ENCODE results near the gene KMT2B.

The KMT2B gene

GRCh38 chr19:35780058-35780457, 62.3 kb downstream of the KMT2B start:
- DNase-seq (ENCODE audit: low read depth in 3 of 3), result no peak

GRCh38 chr19:35780717-35781116, 62.9 kb downstream of the KMT2B start:
- no peak for DNase-seq (ENCODE audit: low read depth in 3 of 3)

GRCh38 chr19:35781650-35782049, 63.8 kb downstream of the KMT2B start:
- DNase-seq (ENCODE audit: low read depth in 3 of 3), result no peak

DNA sequence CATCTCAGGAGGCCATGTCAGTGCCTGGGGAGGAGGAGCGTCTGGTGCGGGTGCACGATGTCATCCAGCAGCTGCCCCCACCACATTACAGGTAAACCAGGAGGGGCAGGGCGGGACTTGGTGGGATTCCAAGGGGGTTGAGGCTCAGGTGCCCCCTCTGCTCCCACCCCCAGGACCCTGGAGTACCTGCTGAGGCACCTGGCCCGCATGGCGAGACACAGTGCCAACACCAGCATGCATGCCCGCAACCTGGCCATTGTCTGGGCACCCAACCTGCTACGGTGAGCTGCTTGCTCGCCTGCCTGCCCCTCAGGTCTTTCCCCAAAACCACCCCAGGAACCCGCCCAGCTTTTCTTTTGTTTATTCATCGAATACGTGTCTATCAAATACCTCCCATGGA, 64.8 kb downstream of the KMT2B start:
- DNase-seq (ENCODE audit: low read depth in 3 of 3), result no peak

GRCh38 chr19:35783469-35784434, 65.9 kb downstream of the KMT2B start:
- DNase-seq (ENCODE audit: low read depth in 3 of 3), result no peak

- DNase-seq (ENCODE audit: low read depth in 3 of 3), result no peak
These were observed 66.9 kb downstream of the KMT2B start for GRCh38 chr19:35784503-35785338.

DNA sequence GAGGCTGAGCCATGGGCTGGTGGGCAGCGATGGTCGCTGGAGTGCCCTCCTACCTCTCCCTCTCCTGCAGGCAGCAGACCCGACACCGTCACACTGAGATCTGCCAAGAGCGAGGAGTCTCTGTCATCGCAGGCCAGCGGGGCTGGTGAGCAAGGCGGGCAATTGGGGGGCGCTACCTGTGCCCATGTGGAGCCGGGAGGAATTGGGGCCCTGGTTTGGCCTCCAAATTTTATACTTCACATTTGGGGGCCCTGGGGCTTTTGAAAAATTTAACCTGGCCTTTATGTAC, 67.5 kb downstream of the KMT2B start:
- DNase-seq (ENCODE audit: low read depth in 3 of 3), result no peak

DNA sequence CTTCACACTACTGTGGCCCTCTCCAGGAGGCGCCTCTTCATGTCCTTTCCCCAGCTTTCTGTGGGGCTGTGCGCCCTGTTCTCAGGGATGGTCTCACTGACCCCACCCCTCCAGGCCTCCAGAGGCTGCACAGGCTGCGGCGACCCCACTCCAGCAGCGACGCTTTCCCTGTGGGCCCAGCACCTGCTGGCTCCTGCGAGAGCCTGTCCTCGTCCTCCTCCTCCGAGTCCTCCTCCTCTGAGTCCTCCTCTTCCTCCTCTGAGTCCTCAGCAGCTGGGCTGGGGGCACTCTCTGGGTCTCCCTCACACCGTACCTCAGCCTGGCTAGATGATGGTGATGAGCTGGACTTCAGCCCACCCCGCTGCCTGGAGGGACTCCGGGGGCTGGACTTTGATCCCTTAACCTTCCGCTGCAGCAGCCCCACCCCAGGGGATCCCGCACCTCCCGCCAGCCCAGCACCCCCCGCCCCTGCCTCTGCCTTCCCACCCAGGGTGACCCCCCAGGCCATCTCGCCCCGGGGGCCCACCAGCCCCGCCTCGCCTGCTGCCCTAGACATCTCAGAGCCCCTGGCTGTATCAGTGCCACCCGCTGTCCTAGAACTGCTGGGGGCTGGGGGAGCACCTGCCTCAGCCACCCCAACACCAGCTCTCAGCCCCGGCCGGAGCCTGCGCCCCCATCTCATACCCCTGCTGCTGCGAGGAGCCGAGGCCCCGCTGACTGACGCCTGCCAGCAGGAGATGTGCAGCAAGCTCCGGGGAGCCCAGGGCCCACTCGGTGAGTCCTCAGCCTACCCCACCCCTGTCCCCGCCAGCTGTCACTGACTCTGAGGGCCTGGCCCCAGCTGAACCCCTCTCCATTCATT, 68.7 kb downstream of the KMT2B start:
- DNase-seq (ENCODE audit: low read depth in 3 of 3), result no peak

DNA sequence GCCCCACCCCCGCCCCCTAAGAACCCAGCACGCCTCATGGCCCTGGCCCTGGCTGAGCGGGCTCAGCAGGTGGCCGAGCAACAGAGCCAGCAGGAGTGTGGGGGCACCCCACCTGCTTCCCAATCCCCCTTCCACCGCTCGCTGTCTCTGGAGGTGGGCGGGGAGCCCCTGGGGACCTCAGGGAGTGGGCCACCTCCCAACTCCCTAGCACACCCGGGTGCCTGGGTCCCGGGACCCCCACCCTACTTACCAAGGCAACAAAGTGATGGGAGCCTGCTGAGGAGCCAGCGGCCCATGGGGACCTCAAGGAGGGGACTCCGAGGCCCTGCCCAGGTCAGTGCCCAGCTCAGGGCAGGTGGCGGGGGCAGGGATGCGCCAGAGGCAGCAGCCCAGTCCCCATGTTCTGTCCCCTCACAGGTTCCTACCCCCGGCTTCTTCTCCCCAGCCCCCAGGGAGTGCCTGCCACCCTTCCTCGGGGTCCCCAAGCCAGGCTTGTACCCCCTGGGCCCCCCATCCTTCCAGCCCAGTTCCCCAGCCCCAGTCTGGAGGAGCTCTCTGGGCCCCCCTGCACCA, 69.5 kb downstream of the KMT2B start:
- no peak for DNase-seq (ENCODE audit: low read depth in 3 of 3)

All from stimulated activated CD4-positive, alpha-beta T cell treated with anti-CD3 and anti-CD28 coated beads, TNF-alpha, amount 100 ng/mL, for 48 hours (primary cell).